Measurements from ENCODE around the gene PYROXD2. TPM values are rescaled to one million over a fixed set of nuclear protein-coding genes. Genes with fewer than 3 reads are reported as not detected.
"Not testable (repeated sequence)": the region's sequence is repeated elsewhere in the genome, so short reads cannot be mapped to it uniquely, and the experiment has no call there.

PYROXD2 gene
- total RNA-seq, 2 experiments from 2014 or later, result 8.5 to 9.8 TPM

DNA sequence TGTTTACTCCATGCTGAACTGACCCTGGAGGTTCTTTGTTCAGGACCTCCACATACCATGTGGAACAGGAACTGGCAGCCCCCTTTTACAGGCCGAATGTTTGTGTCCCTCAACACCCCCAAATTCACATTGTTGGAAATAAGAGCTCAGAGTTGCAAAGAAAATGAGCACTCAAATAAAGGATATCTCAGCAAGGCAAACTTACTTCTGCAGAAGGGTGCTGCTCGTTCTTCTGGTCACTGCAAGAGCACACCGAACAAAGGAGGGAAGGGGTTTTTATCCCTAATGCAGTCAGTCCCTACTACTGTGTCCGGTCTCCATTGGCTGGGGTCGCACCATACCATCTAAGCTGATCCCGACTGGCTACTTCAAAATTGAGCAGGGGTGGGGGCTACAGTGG is 68.1 kb downstream of the PYROXD2 start:
- TF ChIP-seq CTCF (IDR thresholded peaks at IDR 0.05), result no peak
- H3K9me3 ChIP-seq (ENCODE audit: control insufficient read depth in 1 of 2, insufficient read depth in 1 of 2, low read length in 2 of 2), result peaks cover 8 to 10% of the 10 kb centered on the region in 2 experiments
- intact Hi-C loops (cut with DNase I, micrococcal nuclease), result no loop called here
- DNase-seq (no peak), ATAC-seq (ENCODE audit: poor library complexity) (no peak)
- Mint-ChIP-seq H3K4me1 (ENCODE audit: low read depth) (no peaks in the 10 kb centered on the region), H3K27ac (no peak overlapping the region), H3K27me3 (peaks cover 68% of the 10 kb centered on the region), H3K9me3 (peaks cover 9% of the 10 kb centered on the region), H3K4me3 (no peak overlapping the region), H3K36me3 (ENCODE audit: low read depth) (no peaks in the 10 kb centered on the region)
- no peaks in the 10 kb centered on the region for H3K4me1 ChIP-seq (ENCODE audit: insufficient read depth, low read length)
- ChIA-PET CTCF (no interaction called here), POLR2A (no interaction called here)
- peaks cover 0 to 16% of the 10 kb centered on the region in 2 experiments for H3K27me3 ChIP-seq (ENCODE audit: control insufficient read depth in 1 of 2, insufficient read depth in 2 of 2, low read length in 2 of 2)
- no peak overlapping the region for H3K27ac ChIP-seq (ENCODE audit: low read depth in 1 of 2, low read length in 2 of 2)
- no peaks in the 10 kb centered on the region for H3K36me3 ChIP-seq (ENCODE audit: insufficient read depth, low read length)
- no peak overlapping the region for H3K4me3 ChIP-seq (ENCODE audit: low read length)

DNA sequence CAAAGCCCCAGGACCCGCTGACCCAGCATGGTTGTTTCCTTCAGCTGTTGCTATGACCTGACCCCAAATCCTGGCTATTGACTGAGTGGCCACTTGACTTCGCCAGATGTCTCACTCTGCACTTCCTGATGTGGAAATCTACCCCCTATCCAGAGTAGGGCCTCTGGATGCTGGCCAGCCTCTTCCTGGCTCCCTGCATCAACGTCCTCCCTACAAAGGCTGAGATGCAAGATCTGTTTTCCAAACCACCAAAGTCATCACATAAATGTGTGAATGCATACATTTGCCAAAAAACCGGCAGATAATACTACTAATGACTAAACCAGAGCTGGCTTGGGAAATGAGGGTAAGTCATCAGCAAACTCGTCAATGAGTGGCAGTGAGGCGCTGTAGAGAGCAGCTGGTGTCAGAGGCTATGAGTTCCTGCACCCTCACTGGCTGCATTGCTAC is 70.4 kb downstream of the PYROXD2 start:
- no peak for TF ChIP-seq CTCF (IDR thresholded peaks at IDR 0.05)
- DNase-seq (no peak), ATAC-seq (ENCODE audit: poor library complexity) (no peak)
- POLR2A ChIA-PET, result no interaction called here
- Histone ChIP-seq H3K27ac (ENCODE audit: low read depth in 1 of 2, low read length in 2 of 2) (no peak overlapping the region), H3K27me3 (ENCODE audit: control insufficient read depth in 1 of 2, insufficient read depth in 2 of 2, low read length in 2 of 2) (peaks cover 0 to 16% of the 10 kb centered on the region in 2 experiments), H3K4me3 (ENCODE audit: low read length) (no peak overlapping the region), H3K9me3 (ENCODE audit: control insufficient read depth in 1 of 2, insufficient read depth in 1 of 2, low read length in 2 of 2) (peaks cover 8 to 10% of the 10 kb centered on the region in 2 experiments), H3K4me1 (ENCODE audit: insufficient read depth, low read length) (peaks cover 10% of the 10 kb centered on the region), H3K36me3 (ENCODE audit: insufficient read depth, low read length) (no peaks in the 10 kb centered on the region)
- Mint-ChIP-seq H3K27ac (no peak overlapping the region), H3K9me3 (peaks cover 9% of the 10 kb centered on the region), H3K27me3 (peaks cover 63% of the 10 kb centered on the region), H3K4me3 (no peak overlapping the region), H3K36me3 (ENCODE audit: low read depth) (no peaks in the 10 kb centered on the region), H3K4me1 (ENCODE audit: low read depth) (no peaks in the 10 kb centered on the region)
- intact Hi-C loops (cut with DNase I, micrococcal nuclease), result no loop called here
- CTCF ChIA-PET, result no interaction called here

GRCh38 chr10:98341701-98342100 is 73.3 kb downstream of the PYROXD2 start:
- POLR2A ChIA-PET; H3K4me3 ChIP-seq (ENCODE audit: low read length); H3K9me3 Mint-ChIP-seq; H3K27ac Mint-ChIP-seq; ATAC-seq (ENCODE audit: poor library complexity); DNase-seq; H3K9me3 ChIP-seq (ENCODE audit: control insufficient read depth in 1 of 2, insufficient read depth in 1 of 2, low read length in 2 of 2); H3K4me3 Mint-ChIP-seq; CTCF ChIA-PET; H3K27ac ChIP-seq (ENCODE audit: low read depth in 1 of 2, low read length in 2 of 2); H3K36me3 Mint-ChIP-seq (ENCODE audit: low read depth); H3K4me1 Mint-ChIP-seq (ENCODE audit: low read depth); H3K36me3 ChIP-seq (ENCODE audit: insufficient read depth, low read length); intact Hi-C loops (cut with DNase I, micrococcal nuclease): not testable (repeated sequence)
- Histone ChIP-seq H3K27me3 (ENCODE audit: control insufficient read depth in 1 of 2, insufficient read depth in 2 of 2, low read length in 2 of 2) (peaks cover 0 to 16% of the 10 kb centered on the region in 2 experiments), H3K4me1 (ENCODE audit: insufficient read depth, low read length) (peaks cover 15% of the 10 kb centered on the region)
- H3K27me3 Mint-ChIP-seq, result peaks cover 56% of the 10 kb centered on the region

GRCh38 chr10:98340940-98341310 is 74.1 kb downstream of the PYROXD2 start:
- H3K4me3 Mint-ChIP-seq, result no peak overlapping the region
- TF ChIP-seq CTCF (IDR thresholded peaks at IDR 0.05), result no peak
- no peaks in the 10 kb centered on the region for H3K36me3 ChIP-seq (ENCODE audit: insufficient read depth, low read length)
- peaks cover 56% of the 10 kb centered on the region for H3K27me3 Mint-ChIP-seq
- no peaks in the 10 kb centered on the region for H3K9me3 Mint-ChIP-seq
- H3K27me3 ChIP-seq (ENCODE audit: control insufficient read depth in 1 of 2, insufficient read depth in 2 of 2, low read length in 2 of 2), result peaks cover 0 to 16% of the 10 kb centered on the region in 2 experiments
- ATAC-seq (ENCODE audit: poor library complexity), result no peak
- H3K4me3 ChIP-seq (ENCODE audit: low read length), result no peak overlapping the region
- ChIA-PET POLR2A (no interaction called here), CTCF (no interaction called here)
- H3K9me3 ChIP-seq (ENCODE audit: control insufficient read depth in 1 of 2, insufficient read depth in 1 of 2, low read length in 2 of 2), result no peaks in the 10 kb centered on the region
- H3K4me1 ChIP-seq (ENCODE audit: insufficient read depth, low read length), result peaks cover 15% of the 10 kb centered on the region
- no peaks in the 10 kb centered on the region for H3K36me3 Mint-ChIP-seq (ENCODE audit: low read depth)
- intact Hi-C loops (cut with DNase I, micrococcal nuclease), result no loop called here
- no peak overlapping the region for H3K27ac Mint-ChIP-seq
- H3K27ac ChIP-seq (ENCODE audit: low read depth in 1 of 2, low read length in 2 of 2), result no peak overlapping the region
- DNase-seq, result no peak
- no peaks in the 10 kb centered on the region for H3K4me1 Mint-ChIP-seq (ENCODE audit: low read depth)
